ENCODE results near the gene ATXN2L. TPM values are rescaled to one million over a fixed set of nuclear protein-coding genes. Genes with fewer than 3 reads are reported as not detected.

The ATXN2L gene
- total and polyA plus RNA-seq, 2 donors from 2014 or later, result 43.2 to 102 TPM

GRCh38 chr16:28846080-28846932 is 23.5 kb downstream of the ATXN2L start, which contains the start of gene TUFM:
Gene TUFM (minus strand): TSS chr16:28846348. CDS start chr16:28846269, 79 bp downstream.
- H3K27ac ChIP-seq (ENCODE audit: low read depth in 2 of 2, low read length in 2 of 2), result peak within 1 kb of the TSS; percentile 78 to 79
- H3K9ac ChIP-seq (ENCODE audit: low read length in 3 of 3), result peak within 1 kb of the TSS; percentile 78 to 97 (median 83)
- DNase-seq (peak; percentile 99), FAIRE-seq (peak; percentile 92)
- H3K36me3 ChIP-seq (ENCODE audit: control insufficient read depth in 2 of 3, insufficient read depth in 3 of 3, low read length in 3 of 3), result peaks cover 0 to 22% (median 20%) of the 10 kb centered on the region in 3 donors
- peak; percentile 49 for TF ChIP-seq CTCF (IDR thresholded peaks at IDR 0.05; ENCODE audit: borderline replicate concordance, extremely low read depth, insufficient read depth)
- peaks cover 0 to 16% (median 7%) of the 10 kb centered on the region in 3 donors for H3K4me1 ChIP-seq (ENCODE audit: control insufficient read depth in 2 of 3, insufficient read depth in 2 of 3, low read depth in 1 of 3, low read length in 3 of 3)
- intact Hi-C loops (cut with DNase I), result no loop called here
- H3K27me3 ChIP-seq (ENCODE audit: control insufficient read depth, insufficient read depth, low read length), result no peaks in the 10 kb centered on the region
- H3K9me3 ChIP-seq (ENCODE audit: control insufficient read depth in 2 of 3, insufficient read depth in 1 of 3, low read length in 3 of 3), result no peaks in the 10 kb centered on the region
- peak within 1 kb of the TSS; percentile 80 to 99 (median 87) for H3K4me3 ChIP-seq (ENCODE audit: low read length in 3 of 3)

DNA sequence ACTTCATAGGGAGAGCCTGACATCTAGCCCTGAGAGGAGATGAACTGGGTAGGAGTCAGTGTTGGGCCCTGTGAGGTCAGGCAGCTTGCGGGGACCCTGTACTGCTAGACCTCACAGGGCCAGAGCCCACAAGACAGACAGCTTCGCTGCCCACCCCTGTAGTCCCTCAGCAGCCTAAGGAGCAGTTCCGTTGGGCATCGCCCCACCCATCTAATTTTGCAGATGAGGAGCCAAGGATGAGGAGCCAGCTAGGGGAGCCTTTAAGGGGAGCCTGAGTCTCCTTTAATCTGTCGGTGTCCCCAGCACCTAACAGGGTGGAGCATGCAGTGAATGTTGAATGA is 24.1 kb downstream of the ATXN2L start:
- TF ChIP-seq CTCF (IDR thresholded peaks at IDR 0.05; ENCODE audit: borderline replicate concordance, extremely low read depth, insufficient read depth), result no peak
- no peaks in the 10 kb centered on the region for H3K27me3 ChIP-seq (ENCODE audit: control insufficient read depth, insufficient read depth, low read length)
- H3K36me3 ChIP-seq (ENCODE audit: control insufficient read depth in 2 of 3, insufficient read depth in 3 of 3, low read length in 3 of 3), result peaks cover 0 to 21% (median 20%) of the 10 kb centered on the region in 3 donors
- intact Hi-C loops (cut with DNase I), result no loop called here
- H3K4me1 ChIP-seq (ENCODE audit: control insufficient read depth in 2 of 3, insufficient read depth in 2 of 3, low read depth in 1 of 3, low read length in 3 of 3), result peaks cover 0 to 16% (median 7%) of the 10 kb centered on the region in 3 donors
- FAIRE-seq, result no peak
- H3K9me3 ChIP-seq (ENCODE audit: control insufficient read depth in 2 of 3, insufficient read depth in 1 of 3, low read length in 3 of 3), result no peaks in the 10 kb centered on the region
- peak in 1 of 5 donors; percentile 61 for DNase-seq
- H3K9ac ChIP-seq (ENCODE audit: low read length in 3 of 3), result peak overlapping the region; percentile 78 to 91 (median 83)
- peak overlapping the region; percentile 80 to 99 (median 87) for H3K4me3 ChIP-seq (ENCODE audit: low read length in 3 of 3)
- H3K27ac ChIP-seq (ENCODE audit: low read depth in 2 of 2, low read length in 2 of 2), result peak overlapping the region; percentile 63 to 79

DNA sequence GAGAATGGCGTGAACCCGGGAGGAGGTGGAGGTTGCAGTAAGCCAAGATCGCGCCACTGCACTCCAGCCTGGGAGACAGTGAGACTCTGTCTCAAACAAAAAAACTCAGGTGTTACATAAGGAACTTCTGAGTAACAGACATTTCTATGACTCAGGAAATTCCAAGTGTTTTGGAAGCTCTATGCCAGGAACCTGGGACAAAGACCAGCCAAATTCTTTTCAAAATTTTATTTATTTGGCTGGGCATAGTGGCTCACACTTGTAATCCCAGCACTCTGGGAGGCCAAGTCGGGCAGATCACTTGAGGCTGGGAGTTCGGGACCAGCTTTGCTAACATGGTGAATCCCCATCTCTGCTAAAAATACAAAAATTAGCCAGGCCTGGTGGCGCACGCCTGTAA is 35.6 kb downstream of the ATXN2L start:
- H3K36me3 ChIP-seq (ENCODE audit: control insufficient read depth in 2 of 3, insufficient read depth in 3 of 3, low read length in 3 of 3), result no peaks in the 10 kb centered on the region
- intact Hi-C loops (cut with DNase I), result no loop called here
- DNase-seq, result no peak
- no peak overlapping the region for H3K27ac ChIP-seq (ENCODE audit: low read depth in 2 of 2, low read length in 2 of 2)
- no peaks in the 10 kb centered on the region for H3K27me3 ChIP-seq (ENCODE audit: control insufficient read depth, insufficient read depth, low read length)
- no peak for TF ChIP-seq CTCF (IDR thresholded peaks at IDR 0.05; ENCODE audit: borderline replicate concordance, extremely low read depth, insufficient read depth)
- no peaks in the 10 kb centered on the region for H3K9me3 ChIP-seq (ENCODE audit: control insufficient read depth in 2 of 3, insufficient read depth in 1 of 3, low read length in 3 of 3)
- no peaks in the 10 kb centered on the region for H3K4me1 ChIP-seq (ENCODE audit: control insufficient read depth in 2 of 3, insufficient read depth in 2 of 3, low read depth in 1 of 3, low read length in 3 of 3)
- FAIRE-seq, result no peak
- H3K9ac ChIP-seq (ENCODE audit: low read length in 3 of 3), result no peak overlapping the region
- no peak overlapping the region for H3K4me3 ChIP-seq (ENCODE audit: low read length in 3 of 3)

Measured in kidney (tissue), 14 donors.